Measurements from ENCODE around the gene ASAP3. TPM values are rescaled to one million over a fixed set of nuclear protein-coding genes. Genes with fewer than 3 reads are reported as not detected.

The ASAP3 gene
- total and polyA plus RNA-seq, 2 donors (not counting 3 experiments of a cell fraction or from before 2014, with no cell fraction given): 12.5 to 14.2 TPM

DNA sequence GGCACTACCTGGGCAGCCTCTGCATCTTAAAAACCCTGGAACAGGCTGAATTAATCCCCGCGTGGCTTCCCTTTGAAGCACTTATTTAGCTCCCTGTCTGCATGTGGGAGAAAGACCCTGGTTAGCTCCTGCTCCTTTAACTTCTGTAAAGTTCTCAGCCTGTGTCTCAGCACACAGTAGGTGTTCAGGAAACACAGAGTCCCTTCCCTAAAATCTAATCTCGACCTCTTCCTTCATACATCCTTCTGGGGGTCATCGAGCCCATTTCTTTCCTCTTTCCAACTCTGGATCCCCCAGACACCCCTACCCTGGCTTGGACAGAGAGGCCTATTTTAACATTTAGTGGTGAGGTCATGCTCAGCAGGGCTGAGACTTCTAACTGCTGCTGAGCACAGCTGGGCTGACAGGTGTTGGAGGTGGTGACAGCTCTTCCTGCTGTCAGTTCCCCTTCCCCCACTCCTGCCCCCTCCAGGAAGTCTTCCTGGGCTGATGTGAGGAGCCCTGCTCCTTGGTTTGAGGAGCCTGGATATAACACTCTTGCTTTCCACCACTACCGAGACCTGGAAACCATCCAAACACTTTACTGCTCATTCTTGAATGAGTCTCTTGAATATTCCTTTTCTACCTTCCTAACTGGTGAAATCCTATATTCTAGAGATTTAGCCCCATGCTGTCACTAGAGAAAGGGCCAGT, 41.7 kb upstream of the ASAP3 start:
- no peak for FAIRE-seq
- Histone ChIP-seq H3K27me3 (ENCODE audit: control insufficient read depth in 2 of 2, insufficient read depth in 2 of 2, low read length in 2 of 2) (no peaks in the 10 kb centered on the region), H3K4me3 (replicated peaks in 1 of 3; ENCODE audit: insufficient read depth in 1 of 3, low read depth in 1 of 3, low read length in 3 of 3) (no peak overlapping the region), H3K27ac (ENCODE audit: insufficient read depth, low read depth, low read length) (no peak overlapping the region), H2AFZ (ENCODE audit: low read depth, low read length) (no peak overlapping the region), H4K20me1 (replicated peaks; ENCODE audit: control insufficient read depth, extremely low read depth, insufficient read depth, low read length) (no peaks in the 10 kb centered on the region), H3K79me2 (ENCODE audit: control insufficient read depth, insufficient read depth, low read length) (peaks cover 12% of the 10 kb centered on the region), H3K9me1 (replicated peaks; ENCODE audit: control insufficient read depth, extremely low read depth, insufficient read depth, low read length) (no peaks in the 10 kb centered on the region), H3K36me3 (ENCODE audit: control insufficient read depth in 2 of 2, extremely low read depth in 1 of 2, insufficient read depth in 2 of 2, low read length in 2 of 2) (no peaks in the 10 kb centered on the region), H3K9ac (replicated peaks; ENCODE audit: extremely low read depth, insufficient read depth, low read length) (no peak overlapping the region), H3K4me1 (ENCODE audit: control insufficient read depth, extremely low read depth, insufficient read depth, low read length) (peaks cover 30% of the 10 kb centered on the region), H3K9me3 (replicated peaks; ENCODE audit: control insufficient read depth, insufficient read depth, low read length) (no peaks in the 10 kb centered on the region), H3K4me2 (ENCODE audit: insufficient read depth, low read length) (no peak overlapping the region)
- DNase-seq (ENCODE audit: low read depth, low spot score): no peak
- ChIA-PET POLR2A (no interaction called here), CTCF (interaction anchor here (0.6 to 16.6 kb wide), 5 partner anchors 14 to 542 kb away, joined by 3 to 192 read pairs (median 3); no protein-coding TSS in a partner anchor)
- dilution Hi-C loops (cut with MboI; ENCODE audit: extremely low pct_ligation_motif_present, low sequenced_read_pairs): no loop called here
- intact Hi-C loops (cut with micrococcal nuclease): no loop called here
- no peak for TF ChIP-seq JUN (IDR thresholded peaks at IDR 0.05; ENCODE audit: borderline replicate concordance, insufficient read depth, insufficient read length, low read depth)
- TF ChIP-seq, protein P1, sequence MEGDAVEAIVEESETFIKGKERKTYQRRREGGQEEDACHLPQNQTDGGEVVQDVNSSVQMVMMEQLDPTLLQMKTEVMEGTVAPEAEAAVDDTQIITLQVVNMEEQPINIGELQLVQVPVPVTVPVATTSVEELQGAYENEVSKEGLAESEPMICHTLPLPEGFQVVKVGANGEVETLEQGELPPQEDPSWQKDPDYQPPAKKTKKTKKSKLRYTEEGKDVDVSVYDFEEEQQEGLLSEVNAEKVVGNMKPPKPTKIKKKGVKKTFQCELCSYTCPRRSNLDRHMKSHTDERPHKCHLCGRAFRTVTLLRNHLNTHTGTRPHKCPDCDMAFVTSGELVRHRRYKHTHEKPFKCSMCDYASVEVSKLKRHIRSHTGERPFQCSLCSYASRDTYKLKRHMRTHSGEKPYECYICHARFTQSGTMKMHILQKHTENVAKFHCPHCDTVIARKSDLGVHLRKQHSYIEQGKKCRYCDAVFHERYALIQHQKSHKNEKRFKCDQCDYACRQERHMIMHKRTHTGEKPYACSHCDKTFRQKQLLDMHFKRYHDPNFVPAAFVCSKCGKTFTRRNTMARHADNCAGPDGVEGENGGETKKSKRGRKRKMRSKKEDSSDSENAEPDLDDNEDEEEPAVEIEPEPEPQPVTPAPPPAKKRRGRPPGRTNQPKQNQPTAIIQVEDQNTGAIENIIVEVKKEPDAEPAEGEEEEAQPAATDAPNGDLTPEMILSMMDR (IDR thresholded peaks at IDR 0.05; ENCODE audit: extremely low read depth in 1 of 2, insufficient read depth in 1 of 2, low read depth in 1 of 2, low read length in 2 of 2): no peak
- TF ChIP-seq POLR2A (IDR thresholded peaks at IDR 0.05; ENCODE audit: low read depth, low read length): no peak
- no peak for TF ChIP-seq EZH2 (IDR thresholded peaks at IDR 0.05; ENCODE audit: borderline replicate concordance, low read depth, low read length, severe bottlenecking)
- no peak for TF ChIP-seq POLR2AphosphoS5 (IDR thresholded peaks at IDR 0.05; ENCODE audit: insufficient read depth, low read depth, low read length)
- TF ChIP-seq, protein P2, sequence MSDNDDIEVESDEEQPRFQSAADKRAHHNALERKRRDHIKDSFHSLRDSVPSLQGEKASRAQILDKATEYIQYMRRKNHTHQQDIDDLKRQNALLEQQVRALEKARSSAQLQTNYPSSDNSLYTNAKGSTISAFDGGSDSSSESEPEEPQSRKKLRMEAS (IDR thresholded peaks at IDR 0.05; ENCODE audit: insufficient read depth, insufficient read length): no peak
- TF ChIP-seq FOS (IDR thresholded peaks at IDR 0.05; ENCODE audit: borderline replicate concordance, insufficient read depth, low read length): no peak
- TF ChIP-seq MYC (IDR thresholded peaks at IDR 0.05; ENCODE audit: low read depth, low read length): no peak
- TF ChIP-seq GATA2 (IDR thresholded peaks at IDR 0.05; ENCODE audit: insufficient read depth, insufficient read length, low read depth, low read length): no peak
- BruUV-seq (replicated peaks): no TSS peak

Data from endothelial cell of umbilical vein (primary cell).